GM12865 (cell line): Measurements from ENCODE around the gene GNRHR.

Experiments used
- DNase-seq: peaks from one replicate; pipeline ENCODE4 v3.0.0; 2010; ENCODE audit warnings: low read depth
- H3K4me3 ChIP-seq: 2 replicates; pipeline ENCODE4 v1.5.1; 2011; ENCODE audit warnings: mild to moderate bottlenecking, low read depth, low read length, control low read depth
- TF ChIP-seq, protein P1 (sequence below): IDR thresholded peaks from 2 replicates; pipeline ENCODE4 v1.5.1; 2011; ENCODE audit warnings: low read length, control low read depth, low read depth, inconsistent platforms; ENCODE audit not compliant: insufficient read depth; ENCODE audit errors: missing control alignments

Gene GNRHR

DNA sequence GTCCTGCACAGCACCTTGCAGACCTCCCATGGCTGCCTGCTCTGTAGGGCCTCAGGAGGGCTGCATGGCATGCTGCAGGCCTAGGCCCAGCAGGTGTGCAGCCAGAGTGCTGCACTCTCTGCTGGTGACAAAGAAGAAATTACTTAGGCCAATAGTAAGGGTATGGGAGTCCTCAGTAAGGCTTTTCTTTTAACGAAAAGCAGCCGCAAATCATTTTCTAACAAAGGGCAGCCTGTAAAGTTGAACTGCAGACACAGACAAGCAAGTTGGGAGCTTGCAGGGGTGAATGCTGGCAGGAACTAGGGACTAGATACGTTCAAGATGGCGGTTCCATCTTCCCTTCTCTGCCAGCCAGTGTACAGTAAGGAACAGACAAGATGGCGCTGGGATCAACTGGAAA lies 30.8 kb downstream of the GNRHR start:
- DNase-seq = no peak
- TF ChIP-seq, protein P1, sequence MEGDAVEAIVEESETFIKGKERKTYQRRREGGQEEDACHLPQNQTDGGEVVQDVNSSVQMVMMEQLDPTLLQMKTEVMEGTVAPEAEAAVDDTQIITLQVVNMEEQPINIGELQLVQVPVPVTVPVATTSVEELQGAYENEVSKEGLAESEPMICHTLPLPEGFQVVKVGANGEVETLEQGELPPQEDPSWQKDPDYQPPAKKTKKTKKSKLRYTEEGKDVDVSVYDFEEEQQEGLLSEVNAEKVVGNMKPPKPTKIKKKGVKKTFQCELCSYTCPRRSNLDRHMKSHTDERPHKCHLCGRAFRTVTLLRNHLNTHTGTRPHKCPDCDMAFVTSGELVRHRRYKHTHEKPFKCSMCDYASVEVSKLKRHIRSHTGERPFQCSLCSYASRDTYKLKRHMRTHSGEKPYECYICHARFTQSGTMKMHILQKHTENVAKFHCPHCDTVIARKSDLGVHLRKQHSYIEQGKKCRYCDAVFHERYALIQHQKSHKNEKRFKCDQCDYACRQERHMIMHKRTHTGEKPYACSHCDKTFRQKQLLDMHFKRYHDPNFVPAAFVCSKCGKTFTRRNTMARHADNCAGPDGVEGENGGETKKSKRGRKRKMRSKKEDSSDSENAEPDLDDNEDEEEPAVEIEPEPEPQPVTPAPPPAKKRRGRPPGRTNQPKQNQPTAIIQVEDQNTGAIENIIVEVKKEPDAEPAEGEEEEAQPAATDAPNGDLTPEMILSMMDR = no peak
- H3K4me3 ChIP-seq = no peak overlapping the region

DNA sequence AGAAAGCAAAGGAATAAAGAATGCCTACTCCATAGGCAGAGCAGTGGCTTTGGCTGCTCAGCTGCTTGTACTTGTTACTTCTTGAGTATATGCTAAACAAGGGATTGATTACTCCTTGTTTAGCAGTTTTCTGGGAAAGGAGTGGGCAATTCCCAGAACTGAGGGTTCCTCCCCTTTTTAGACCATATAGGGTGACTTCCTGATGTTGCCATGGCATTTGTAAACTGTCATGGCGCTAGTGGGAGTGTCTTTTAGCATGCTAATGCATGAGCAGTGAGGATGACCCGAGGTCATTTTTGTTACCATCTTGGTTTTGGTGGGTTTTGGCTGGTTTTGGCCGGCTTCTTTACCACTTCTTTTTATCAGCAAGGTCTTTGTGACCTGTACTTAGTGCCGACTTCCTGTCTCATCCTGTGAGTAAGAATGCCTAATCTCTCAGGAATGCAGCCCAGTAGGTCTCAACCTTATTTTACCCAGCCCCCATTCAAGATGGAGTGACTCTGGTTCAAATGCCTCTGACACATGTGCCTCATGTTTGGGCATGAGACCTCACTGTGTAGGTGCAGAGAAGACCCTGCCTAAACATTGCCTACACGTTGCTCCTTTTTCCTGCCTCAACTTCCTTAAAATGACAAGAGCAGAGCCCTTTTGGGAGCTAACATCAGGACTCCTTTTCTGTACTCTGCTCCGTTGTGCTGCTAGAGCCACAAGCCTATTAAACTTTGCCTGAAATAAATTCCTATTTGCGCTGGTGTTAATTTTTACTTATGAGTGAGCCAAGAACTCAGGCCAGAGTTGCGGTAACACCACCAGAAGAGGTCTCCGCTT lies 32.2 kb downstream of the GNRHR start:
- TF ChIP-seq, protein P1 = no peak
- DNase-seq = no peak
- H3K4me3 ChIP-seq = no peak overlapping the region

DNA sequence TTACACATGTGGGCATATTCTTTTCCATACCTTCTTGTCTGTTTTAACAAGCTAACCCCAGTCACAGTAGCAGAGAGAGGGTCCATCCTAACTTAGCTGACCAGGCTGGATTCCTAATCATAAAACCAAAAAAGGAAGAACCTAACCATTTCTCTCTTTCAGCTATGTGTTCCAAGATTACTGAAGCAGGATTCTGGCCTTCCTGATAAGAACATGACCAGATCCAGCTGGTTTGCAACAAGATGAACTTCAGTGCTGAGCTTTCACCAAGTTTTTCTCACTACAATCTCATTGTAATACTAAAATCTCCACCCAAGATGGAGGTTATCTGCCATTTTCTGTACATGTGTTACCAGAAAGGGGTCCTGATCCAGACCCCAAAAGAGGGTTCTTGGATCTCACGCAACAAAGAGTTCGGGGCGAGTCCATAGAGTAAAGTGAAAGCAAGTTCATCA lies 32.8 kb downstream of the GNRHR start:
- H3K4me3 ChIP-seq = no peak overlapping the region
- TF ChIP-seq, protein P1 = no peak
- DNase-seq = no peak

DNA sequence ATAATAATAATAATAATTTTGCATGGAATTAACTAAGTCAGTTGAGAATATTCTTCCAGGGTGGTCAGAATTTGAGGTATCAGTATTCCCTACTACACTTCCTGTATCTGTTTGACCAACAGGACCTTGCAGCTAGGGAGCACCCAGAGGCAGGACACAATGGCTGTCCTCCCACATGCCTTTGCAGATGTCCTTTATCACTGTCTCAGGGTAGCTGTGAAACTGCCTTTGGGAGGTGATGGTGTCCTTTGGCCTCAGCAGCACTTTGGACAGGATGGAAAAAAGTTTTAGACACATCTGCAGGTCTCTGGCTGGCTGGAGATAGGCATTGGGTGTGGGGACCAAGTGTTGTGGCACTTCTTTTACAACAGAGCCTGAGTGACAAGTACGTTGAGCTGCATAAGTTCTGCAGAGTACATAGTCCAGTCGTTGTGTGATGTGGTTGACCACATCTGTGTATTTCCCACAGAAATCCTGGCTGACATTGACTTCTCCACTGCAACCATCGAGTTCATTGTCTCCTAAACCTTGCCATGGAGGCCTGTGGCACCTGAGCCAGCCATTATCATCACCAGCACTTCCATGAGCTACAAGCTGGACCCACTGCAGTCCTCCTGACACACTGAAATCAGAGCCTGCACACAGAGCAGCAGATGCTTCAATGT lies 34.1 kb downstream of the GNRHR start:
- TF ChIP-seq, protein P1 = no peak
- no peak for DNase-seq
- no peak overlapping the region for H3K4me3 ChIP-seq

DNA sequence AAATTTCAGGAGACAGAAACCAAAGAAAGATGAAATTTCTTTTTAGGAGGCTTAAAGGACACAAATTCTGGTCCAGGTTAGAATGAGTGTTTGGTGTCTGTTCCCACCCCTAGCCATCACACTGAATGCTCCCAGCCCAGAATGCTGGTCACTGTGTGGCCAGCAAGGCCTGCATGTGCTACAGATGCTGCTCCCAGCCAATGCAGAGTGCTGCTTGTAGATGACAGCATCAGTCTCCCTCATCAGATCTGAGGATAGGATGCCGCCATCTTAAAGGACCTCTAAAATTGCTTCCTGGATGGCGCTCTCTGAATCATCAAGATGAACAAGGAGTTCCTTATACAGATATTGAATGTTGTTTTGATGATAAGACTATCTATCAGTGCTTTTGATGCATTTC lies 35.3 kb downstream of the GNRHR start:
- DNase-seq = no peak
- TF ChIP-seq, protein P1 = no peak
- H3K4me3 ChIP-seq = no peak overlapping the region

DNA sequence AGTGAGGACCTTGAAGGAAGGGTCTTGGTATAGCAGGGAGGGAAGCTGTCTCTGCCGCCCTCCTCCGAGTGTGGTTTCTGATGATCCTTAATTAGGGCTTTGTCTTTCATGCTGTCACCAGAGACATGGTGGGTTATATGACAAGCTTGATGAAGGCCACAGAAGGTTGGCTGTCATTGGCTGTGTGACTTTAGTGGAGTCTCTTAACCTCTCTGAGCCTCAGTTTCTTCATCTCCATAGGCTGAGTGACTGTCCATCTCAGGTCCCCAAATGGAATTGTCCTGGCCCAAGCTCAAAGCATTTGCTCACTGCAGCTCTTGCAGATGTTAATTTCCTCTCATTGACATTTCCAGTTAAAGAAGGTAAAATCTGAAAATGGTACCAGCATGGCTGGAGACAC lies 36.6 kb downstream of the GNRHR start:
- H3K4me3 ChIP-seq = no peak overlapping the region
- no peak for DNase-seq
- TF ChIP-seq, protein P1 = no peak
